HG03025 (cell line): ENCODE measurements around the gene ATG4C.

Source experiments
- ATAC-seq: cut with Tn5 transposase; IDR thresholded peaks from one replicate; pipeline ENCODE4 v1.9.1; 2021; ENCODE audit warnings: mild to moderate bottlenecking, moderate library complexity; ENCODE audit not compliant: unreplicated experiment, low FRiP score

ATG4C gene

DNA sequence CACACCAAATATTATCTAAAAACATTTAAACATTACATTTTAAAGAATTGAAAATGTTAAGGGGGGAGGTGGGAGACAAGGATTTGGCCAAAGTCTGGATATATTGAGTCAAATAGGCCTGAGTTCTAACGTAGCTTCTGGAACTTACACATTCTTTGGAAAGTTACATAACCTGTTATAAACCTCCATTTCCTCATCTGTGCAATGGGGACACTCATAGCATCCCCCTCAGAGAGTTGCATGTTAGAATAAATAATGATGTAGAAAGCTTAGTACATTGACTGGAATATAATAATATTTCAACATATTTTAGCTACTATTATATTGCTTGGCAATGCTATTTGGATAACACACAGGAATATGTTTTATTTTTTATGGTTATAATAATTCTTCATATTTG, 117.7 kb downstream of the ATG4C start:
- ATAC-seq: no peak

DNA sequence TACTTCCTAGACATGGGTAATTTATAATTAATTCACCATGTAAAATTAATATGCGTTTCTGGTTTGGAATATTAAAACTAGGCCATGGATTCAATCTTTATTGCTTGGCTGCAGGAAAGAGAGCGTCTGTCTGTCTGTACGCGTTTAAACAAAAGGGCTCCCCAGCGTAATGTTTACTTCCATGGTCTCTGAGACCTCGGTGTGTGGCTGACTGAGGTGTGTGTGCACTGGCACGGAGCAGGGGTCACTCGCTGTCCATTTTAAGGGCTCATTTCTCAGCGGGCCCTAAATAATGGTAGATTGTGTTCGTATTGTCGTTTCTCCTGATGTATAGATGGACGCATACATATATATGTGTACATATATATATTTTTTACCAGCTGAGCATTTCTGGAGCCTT, 119.6 kb downstream of the ATG4C start:
- no peak for ATAC-seq

DNA sequence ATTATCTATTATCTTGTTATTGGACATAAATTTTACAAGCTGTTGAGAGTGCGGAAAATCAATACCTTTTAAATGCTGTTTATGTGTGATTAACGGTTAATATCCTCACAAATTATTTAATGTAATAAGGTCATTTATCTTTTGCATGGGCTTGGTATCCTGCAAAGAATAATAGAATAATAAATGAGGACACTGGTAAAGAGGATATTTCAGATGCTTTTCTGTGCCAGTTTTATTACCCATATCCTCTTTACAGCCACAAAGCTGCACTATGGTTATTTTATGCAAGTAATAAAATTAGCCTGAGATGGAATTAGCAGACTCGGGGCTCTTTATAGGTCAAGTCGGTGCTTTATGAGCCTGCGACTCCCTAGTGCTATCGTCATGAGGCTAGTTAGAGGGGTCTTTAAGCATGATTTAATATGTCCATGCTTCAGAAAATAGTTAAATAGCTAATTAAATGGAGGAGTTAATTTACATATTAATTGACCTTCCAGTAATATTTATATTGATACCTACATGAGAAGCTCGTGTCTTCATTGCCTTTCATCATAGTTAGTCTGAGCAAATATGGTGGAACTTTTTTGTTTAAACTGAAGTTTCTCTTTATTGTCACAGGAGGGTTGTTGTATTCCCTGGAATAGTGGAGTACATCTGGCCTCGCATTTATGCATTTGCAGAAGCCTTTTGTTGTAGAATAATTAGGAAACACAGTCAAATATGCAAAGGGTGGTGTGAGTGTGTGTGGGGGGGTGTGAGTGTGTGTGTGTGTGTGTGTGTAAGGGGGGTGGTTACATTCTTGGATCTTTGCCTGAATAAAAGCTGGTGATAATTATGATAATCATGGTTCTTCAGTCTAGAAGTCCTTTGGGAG, 120.3 kb downstream of the ATG4C start:
- ATAC-seq: no peak

DNA sequence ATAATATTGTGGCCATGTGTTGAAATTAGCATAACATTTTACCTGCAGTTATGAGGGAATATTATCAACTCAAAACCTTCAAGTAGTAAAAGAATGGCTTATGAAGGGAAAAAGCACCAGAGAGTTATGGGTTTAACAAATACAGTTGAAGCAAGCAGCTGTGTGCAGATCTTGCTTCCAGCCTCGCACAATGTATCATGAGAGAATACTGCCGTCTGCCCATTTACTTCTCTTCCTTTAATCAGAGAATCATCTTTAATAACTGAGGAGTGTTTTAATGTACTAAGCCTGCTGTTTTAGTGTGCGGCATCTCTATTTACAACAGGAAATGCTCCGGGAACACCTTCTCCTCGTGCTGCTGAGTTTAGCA, 120.9 kb downstream of the ATG4C start:
- ATAC-seq: no peak

DNA sequence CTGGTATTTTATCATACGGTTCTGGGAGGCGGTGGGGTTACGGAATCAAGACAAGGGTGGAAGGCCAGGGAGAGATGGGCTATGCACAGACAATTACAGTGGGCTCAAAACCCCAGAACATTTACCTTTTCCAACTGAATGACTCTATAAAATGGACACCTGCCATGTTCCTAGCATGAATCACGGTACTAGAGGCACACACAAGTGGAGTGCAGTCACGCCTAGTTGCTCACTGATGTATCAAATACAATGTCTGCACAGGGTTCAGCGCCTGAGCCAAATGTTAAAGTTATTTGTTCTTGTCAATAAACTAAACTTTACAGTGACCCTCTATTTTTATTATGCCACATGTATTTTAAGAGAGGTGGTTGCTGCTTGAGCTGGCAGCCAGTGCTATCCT, 121.4 kb downstream of the ATG4C start:
- no peak for ATAC-seq

DNA sequence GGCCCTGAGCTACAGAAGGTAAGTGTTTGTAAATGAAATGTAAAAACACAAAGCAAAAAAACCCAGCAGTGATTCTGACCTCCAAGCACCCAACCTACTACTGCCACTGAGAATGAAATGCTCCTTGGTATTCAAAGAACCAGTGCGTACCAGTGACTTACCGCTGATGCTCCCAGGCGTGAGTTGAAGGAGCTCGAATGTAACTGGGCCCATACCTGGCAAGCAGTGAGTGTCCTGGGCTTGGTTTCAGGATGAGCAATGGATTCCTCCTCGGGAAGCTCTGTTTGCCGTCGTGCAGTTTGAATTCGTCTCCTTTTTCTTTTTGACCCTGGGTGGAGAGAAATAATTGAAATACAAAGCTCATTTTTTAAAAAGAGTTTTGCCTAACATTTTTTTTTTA, 121.9 kb downstream of the ATG4C start:
- no peak for ATAC-seq

DNA sequence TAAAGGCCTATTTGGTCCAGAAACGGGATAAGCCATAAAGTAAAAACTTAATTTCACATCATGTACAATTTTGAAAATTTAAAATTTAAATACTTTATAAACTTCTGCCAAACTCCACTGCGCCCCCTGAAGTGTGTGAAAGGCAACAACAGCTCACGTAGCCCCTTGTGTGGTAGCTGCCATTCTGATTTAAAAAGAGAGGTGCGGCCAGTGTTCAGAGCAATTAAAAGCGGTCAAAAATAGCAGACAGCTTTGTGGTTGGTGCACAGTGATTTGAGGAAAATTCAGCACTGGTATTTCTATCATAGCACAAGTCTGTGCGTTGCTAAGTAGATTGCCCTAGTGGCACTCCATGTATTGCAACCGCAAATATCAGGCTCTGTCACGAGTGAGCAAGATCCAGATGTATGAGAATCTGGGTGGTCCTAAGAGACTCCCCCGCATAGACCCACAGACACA, 122.5 kb downstream of the ATG4C start:
- no peak for ATAC-seq

DNA sequence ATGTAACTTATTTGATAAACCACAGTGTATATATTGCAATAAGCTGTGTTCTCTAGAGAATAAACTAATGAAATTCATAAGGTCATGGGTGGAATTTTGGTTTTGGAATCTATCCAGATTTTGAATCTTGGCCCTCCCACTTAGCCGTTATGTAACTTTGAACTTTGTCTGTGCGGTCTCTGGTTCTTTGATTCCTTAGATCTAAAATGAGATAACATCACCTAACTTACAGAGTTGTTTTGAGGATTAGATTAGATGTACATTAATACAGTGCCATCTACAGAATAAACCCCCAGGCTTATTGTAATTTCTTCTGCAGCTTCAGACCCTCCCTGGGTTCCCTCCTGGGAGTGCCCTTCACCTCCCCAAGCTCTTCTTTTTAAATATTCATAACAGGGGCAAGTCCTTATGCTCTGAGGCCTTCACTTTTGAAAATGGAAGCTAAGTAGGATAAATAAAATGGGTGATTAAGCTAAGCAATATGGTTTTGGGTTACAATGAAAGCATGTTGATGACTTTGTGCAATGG, 124.3 kb downstream of the ATG4C start:
- ATAC-seq: no peak

DNA sequence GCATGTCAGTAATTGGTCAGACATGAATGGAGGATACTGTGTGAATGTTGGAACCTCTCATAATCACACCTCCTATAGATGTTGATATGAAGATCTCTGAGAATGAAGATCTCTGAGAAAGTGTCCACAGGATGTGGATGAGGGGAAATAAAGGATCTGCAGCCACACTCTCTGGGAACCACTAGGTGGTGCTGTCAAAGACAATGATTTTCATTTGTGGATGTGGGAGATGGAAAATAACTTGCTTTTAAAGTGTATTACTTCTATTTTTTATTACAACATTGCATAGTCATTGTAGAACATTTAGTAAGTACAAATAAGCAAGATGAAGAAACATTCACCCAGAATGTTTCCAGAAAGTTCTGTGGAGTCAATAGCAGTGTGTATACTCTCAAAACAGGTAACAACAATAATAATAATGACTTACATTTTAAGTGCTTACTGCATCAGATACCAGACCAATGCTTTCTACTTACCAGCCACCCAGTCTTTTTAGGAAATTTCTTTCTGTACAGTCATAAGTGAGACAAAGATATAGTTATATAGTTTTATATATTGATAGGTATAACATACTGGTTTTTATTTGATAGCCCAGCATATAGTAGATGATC, 128.2 kb downstream of the ATG4C start:
- no peak for ATAC-seq
